Stimulated activated CD8-positive, alpha-beta memory T cell treated with anti-CD3 and anti-CD28 coated beads, Interleukin-7, amount 100 ng/mL, for 24 hours (primary cell): ENCODE data around the gene TPM1.
"Not testable (repeated sequence)": the region's sequence is repeated elsewhere in the genome, so short reads cannot be mapped to it uniquely, and the experiment has no call there.

Experiments used
- DNase-seq: peaks from one replicate; pipeline ENCODE4 v3.0.0-alpha.2; 2020; ENCODE audit warnings: low read depth

Gene TPM1

DNA sequence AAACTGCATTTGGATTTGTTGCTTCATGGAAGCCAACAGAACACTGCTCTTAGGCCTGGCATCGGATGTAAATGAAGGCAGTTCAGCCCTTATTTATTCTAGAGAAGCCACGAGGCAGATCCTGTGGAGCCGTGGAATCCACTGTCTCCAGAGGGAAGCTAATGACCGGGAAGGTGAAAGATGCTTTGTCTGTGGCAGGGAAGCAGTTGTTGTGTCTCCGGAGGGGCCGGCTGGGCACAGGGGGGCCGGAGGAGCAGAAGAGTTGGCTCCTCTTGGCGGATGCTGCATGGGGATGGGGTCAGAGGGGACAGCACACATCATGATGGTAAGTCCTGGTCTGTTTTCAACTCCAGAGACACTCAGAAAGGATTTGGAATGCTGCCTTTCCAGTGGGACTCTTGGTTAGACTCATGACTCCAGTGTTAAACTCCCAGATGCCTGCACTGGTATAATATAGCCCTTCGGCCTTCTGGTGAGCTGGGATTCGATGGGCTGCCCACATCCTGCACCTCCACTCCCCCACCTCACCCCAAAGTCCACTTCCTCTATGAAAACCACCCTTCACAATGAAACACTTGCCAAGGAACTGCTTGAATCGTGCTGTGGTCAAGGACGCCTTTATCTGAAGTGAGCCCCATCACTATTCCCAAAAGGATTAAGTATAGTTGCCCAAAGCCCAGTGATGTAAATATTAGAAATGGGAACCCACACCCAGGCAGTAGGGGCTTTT lies 33.6 kb downstream of the TPM1 start:
- no peak for DNase-seq

DNA sequence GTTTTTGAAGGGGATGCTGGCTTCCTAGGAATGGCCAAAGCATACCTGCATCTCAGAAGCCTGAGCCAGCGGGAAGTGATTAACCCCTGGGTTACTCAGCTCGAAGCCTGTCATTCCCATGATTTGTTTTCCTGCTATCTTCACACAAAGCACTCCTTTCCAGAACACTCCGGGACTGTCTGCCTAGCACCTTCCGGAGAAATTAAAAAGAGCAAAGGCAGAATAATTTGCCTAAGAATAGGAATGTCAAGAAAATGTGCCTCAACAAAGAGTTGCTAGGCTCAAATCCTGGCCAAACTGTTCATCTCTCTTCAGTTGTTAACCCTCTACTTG lies 34.1 kb downstream of the TPM1 start:
- no peak for DNase-seq

DNA sequence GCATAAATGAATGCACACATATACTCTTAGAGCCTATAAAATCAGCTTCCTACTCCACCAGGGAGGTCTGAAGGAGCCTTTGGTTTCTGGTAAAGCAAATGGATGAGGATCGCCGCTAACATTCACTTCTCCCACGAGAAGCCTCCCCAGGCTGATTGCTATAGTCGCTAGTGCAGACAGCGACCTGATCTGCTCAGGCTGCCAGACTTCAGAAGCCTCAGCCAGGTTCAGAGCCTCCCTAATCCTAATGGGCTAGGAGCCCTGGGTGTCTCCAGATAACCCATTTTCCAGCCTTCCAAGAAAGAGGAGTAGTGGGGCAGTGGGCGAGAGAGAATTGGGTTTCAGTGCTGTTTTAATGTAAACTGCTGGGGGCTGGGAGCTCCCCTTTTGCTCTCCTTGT lies 35.4 kb downstream of the TPM1 start:
- no peak for DNase-seq

DNA sequence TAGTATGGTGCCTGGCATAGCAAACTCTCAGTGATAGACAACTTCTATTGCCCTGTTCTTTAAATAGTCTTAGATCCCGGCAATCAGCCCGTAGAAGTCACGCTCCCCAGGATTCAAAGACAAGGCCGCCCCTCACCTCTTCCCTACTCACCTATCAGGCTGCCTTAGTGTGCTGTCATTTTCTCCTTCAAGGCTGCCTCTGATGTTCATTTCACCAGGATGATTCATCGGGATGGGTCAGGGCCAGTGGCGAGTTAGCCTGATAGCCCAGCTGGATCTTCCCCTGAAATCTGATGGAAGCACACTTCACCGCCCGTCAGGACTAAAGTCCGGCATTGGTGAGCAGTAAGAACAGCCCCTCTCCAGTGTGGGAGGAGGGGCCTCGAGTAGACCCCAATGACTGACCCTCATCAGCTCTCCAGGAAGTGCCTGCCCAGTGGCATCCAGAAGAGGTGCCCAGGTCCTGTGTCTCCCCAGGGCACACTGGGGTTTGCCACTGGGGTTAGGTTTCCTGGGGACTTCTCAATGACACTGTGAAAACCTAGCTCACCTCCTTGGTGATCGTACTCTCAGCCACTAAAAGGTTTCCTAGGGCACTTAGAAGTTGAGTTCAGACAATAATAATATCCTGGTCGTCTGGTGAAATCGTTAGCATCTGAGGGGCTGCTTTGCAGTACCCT lies 37.5 kb downstream of the TPM1 start:
- DNase-seq: no peak

DNA sequence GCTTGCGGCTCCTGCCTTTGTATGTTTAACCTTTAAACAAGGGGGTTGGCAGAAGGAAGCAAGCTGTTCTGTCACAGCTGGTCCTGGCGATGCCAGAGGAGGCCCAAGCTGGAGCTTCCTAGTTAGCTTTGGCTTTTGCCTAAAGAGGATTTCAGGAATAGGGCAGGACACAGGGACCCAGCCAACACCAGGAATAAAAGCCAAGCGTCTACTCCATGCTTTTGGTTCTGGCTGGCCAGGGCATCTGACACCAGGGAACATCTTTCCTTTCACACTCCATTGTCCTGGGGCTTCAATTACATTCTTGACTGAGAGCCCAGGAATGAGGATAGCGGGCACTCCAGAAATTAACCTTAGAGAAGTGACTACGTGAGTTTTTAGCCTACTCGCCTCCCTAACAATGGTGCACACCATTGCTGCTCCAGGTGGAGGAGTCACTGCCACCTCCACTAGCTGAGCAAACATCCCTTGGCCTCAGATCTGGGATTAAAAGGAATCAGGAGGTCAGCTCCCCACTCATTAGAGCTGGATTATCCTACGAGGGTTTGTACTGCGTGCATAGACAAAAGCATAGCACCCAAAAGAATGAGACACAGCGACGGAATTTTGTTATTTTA lies 38.2 kb downstream of the TPM1 start:
- no peak for DNase-seq

DNA sequence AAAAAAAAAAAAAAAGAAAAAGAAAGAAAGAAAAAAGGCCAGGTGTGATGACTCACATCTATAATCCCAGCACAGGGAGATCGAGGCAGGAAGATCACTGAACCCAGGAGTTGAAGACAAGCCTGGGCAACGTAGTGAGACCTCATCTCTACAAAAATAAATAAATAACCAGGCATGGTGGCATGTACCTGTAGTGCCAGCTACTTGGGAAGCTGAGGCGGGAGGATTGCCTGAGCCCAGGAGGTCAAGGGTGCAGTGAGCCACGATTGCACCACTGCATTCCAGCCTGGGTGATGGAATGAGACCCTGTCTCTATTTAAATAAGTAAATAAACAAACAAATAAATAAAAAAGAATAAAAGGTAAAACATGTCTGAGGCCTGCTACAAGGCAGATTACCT lies 39.8 kb downstream of the TPM1 start:
- no peak for DNase-seq

DNA sequence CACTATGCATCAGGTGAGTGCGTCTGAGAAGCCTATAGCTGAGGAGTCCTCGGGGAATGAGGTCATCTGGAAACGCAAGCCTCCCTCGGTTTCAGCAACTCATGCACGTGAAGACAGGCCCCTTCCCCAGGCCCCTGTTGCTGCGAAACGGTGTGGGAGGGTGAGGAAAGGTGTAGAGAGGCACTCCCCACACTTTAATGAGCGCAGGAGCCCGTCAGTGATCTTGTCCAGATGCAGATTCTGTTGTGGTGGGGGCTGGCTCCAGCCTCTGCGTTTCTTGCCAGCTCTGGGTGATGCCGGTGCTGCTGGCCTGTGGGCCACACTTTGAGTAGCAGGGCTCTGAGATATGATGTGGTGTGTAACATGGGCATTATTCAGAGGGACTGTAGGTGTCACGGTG lies 40.5 kb downstream of the TPM1 start:
- no peak for DNase-seq

DNA sequence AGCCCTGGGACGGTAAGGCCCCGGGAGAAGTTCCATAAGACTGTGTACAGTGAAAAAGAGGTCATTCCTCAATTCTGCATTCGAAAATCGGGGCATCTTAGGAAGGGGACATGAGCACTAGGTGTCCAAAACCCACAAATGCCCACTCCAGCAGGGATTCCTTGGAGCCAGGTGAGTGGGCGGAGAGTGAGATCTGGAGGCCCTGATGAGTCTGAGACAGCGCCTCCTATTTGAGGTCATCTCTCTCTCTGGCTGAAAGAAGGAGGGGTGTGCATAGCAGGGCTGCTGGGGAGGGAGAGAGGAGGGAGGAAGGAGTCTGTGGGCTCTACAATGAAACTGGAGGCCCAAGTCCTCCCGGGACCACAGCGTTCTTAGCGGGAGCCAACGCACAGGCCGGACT lies 41.0 kb downstream of the TPM1 start:
- no peak for DNase-seq

DNA sequence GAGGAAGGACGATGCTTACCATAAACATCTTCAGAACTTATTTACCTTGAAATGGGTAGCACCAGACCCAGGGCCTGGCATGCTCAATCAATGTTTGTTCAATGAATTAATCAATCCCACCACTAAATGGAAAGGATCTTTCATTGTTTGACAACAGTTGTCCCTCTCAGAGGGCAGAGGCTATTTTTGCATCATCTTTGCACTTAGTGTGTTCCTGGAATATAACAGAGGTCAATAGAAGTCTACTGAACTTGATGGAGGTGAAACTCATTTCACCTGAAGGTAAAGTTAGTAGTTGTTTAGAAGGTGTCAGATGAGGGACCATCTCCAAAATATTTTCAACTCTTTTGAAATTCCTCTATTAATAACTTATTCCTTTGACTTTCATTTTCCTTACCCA lies 42.3 kb downstream of the TPM1 start:
- no peak for DNase-seq

DNA sequence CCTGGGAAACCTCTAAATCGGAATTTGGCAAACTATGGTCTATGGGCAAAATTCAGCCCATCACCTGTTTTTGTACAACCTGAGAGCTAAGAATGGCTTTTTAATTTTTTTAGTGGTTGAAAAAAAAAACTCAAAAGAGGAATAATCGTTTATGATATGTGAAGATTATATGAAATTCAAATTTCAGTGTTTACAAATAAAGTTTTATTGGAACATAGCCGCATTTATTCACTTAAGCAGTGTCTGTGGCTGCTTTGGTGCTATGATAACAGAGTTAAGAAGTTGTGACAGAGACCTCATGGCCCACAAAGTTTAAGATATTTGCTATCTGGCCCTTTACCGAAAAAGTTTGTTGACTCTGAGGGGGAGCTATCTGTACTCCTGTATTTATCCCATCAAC lies 42.7 kb downstream of the TPM1 start:
- DNase-seq: no peak

DNA sequence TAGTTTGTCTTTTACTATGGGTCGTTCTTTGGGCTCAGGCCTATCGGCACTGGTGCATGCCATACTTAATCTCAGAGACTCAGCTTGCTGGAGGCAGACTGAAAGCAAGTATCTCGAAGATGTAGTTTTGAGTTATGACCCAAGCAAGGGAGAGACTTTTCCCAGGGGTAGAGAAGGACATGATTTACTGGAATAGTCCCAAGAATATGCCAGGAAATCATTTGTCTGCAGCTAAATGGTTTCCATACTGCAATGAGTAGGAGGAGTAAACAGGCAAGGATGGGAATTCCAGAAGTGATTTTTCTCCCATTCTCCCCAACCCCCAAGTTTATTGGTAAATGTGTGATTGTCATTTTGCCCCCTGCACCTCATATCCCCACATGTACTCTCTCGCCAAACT lies 43.7 kb downstream of the TPM1 start:
- DNase-seq: no peak

DNA sequence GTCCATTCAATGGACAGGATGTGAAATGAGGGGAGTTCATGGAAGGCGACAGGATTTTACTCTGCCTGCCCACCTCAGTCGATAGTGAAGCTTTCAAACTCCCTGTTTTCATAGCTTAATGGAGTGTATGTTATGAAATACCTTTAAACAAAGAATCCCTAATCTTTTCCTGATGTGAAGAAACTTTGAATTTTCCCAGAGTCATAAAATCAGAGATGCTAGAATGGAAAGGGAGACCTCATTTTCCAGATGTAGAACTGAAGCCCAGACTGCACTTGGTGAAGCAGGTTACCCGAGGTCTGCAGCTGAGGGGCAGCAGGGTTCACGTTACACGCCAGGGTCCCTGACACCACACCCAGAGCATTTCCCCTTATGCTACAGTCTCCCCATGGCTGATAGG lies 44.4 kb downstream of the TPM1 start:
- no peak for DNase-seq

DNA sequence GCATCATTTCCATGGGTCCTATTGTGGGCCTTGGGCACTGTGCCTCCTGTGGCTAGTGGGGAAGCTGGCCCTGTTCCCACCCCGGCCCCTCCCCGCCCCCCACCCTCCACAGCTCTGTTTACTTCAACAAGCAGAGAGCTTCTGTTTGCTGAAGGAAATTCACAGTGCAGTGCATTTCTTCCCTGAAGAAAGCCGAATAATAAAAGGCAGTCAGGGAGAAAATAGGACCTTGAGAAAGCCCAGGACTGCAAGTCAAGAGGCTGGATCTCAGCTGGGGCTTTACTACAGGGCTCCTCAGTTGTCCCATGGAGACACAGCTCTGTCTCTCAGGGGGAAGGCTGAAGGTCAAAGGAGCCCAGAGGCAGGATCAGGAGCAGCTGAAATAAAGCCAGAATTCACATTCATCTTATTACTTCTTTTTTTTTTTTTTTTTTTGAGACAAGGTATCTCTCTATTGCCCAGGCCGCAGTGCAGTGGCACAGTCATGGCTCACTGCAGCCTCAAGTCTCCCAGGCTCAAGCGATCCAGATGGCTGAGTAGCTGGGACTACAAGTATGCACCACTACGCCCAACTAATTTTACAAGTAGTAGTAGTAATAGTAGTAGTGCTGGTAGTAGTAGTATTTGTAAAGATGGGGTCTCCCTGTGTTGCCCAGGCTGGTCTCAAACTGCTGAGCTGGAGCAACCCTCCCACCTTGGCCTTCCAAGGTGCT lies 46.1 kb downstream of the TPM1 start:
- no peak for DNase-seq

DNA sequence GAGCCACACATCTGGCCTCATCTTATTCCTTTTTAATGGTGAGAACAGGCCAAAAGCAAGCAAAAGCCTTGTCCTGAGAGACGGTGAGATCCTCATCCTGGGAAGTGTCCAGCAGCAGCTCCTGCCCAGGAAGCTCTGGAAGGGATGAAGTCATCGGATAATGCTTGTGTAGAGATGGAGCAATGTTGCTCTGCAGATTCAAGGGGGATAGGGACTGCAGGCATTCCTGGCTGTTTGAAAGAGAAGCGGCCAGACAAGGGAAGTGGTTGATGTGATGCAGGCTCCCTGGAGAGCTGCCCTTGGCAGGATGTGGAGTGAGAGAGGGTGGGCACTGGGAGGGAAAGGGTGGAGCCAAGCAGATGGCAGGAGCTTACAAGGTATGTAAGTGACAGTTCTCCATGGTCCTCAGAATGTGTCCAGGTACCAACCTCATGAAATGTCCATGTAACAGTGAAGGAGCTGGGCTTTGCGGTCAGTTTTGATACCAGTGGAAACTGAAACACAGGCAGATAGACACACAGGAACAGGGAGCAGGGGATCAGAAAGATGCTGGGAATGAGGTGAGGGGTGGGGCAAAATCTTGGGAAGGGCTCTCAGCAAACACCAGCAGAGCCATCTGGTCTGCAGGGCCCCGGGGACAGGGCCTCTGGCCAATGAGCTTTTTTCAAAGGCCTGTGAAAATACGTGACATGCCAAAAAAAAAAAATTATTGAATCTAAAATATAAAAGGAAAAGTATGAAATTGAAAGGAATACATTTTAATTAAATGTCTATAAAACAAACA lies 46.9 kb downstream of the TPM1 start:
- DNase-seq: no peak

DNA sequence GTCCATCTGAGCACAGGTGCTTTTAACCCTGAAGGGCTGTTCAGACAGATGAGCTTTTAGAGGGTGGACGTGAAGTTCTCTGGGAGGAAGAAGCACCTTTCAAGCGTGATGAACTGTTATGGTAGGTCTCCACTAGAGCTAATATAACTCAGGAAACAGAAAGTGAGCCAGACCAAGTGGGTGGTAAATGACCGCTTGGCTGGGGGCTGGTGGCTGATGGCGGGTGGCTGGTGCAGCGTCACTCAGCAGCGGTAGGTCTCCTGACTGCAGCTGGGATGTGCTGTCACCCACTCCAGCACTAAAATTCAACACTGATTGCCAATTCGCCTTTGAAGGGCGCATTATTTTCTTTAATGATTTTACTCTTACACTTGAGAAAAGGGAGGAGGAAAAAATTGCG lies 47.9 kb downstream of the TPM1 start:
- no peak for DNase-seq

DNA sequence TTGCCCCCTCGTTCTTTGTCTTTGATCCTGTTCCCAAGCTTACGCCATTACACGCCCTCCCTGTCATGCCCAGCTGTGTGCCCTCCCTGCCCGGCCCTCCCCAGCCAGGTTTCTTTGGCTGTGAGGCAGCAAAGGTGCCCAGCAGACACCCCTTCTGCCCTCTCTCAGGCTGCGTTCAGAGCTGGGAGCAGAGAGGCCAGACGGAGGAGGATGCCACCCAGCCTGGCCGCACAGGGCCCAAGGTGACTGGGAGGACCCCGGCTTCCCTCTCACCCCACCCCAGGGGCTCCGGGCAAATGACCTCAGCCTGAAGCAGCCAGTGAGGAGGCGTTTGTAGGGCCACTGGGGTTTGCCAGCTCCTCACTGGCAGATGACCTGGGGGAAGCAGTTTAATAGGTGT lies 48.3 kb downstream of the TPM1 start:
- DNase-seq: no peak

DNA sequence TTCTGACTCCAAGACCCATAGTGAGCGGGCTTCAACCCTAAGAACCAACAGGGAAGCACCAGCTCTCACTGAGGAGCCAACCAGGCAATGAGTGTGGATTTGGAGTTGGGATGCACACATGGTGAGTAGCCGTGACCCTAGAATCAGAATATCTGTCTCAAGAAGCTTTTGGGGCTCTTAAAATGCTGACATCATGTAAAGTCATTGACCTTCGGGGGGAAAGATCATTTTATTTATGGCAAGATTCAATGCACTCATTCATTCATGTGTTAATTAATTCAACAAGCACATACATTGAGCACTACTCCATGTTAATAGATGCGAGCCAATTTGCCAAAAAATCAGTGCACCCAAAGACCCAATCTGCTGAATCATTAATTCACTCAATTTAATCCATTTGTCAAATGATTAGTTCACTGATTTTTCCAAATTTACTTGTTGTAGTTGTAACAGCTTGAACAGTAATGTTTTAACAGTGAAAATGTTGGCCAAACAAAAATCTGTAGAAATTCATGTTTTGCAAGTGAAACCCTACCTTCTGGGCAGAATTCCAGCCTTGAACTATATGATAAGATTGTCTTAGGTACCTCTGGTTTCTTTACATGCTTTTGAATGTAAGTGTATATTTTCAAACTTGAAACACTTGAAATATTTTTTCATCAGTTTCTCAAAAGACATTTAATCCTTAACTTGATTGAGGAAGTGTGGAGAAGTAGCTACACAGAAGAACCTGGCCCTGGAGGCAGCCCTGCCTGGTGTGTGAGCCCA lies 49.3 kb downstream of the TPM1 start:
- DNase-seq: no peak

DNA sequence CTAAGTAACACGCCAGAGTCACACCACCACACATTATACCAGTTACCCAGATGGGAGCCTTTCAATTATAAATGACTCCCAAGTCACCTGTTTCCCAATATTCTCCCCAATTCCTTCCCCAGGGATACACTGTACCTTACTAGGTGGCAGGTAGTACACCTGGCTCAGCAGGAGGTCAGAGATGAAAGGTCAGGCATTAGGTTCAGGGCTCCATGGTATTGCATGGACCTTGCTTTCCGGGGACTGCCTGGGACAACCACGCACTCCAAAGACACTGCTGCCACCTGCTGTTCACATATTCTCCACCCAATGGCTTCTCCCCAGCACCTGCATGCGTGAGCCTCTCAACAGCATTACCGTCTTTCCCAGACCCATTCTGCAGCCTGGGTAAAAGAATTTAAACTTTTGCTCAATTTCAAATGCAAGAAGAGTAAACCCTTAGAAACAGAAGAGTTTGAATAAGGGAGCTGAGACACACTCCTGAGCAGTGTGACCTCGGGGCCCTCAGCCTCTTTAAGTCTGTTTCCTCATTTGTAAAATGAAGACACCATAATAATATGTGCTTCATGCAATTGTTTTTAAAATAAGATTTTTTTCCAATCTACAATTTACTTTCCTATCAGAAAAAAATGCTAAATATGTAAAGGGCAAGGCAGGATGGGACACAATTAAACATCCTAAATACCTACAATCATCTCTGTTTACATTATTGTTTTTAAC lies 51.1 kb downstream of the TPM1 start:
- peak; percentile 47 for DNase-seq

DNA sequence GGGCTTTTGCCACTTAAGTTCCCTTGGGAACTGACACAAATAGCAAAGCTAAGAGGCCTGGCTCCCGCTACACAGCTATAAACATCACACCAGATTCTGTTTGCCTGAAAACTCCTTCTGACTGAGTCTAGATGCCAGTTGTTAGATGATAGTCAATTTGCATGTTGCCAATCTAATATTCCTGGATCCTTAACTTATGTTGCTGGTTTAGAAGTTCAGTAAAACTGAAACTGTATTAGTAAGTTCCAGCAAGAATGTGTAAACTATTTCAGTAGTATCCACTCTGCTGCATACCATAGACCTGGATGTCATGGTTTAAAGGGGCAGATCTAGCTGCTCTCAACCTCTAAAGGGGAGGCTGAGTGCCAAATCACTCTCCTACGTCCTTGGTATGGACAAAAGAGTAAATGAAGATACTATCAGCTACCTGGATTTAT lies 52.0 kb downstream of the TPM1 start:
- no peak for DNase-seq

DNA sequence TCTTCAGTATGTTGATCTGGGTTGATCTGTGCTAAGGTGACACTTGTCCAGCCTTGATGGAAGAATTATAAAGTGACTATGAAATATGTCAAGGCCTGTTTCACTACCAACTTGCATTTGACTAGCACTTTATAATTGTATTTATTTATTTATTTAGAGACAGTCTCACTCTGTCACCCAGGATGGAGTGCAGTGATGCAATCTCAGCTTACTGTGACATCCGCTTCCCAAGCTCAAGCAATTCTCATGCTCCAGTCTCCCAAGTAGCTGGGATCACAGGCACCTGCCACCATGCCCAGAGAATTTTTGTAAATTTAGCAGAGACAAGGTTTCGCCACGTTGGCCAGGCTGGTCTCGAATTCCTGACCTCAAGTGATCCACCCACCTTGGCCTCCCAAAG lies 53.6 kb downstream of the TPM1 start:
- no peak for DNase-seq

DNA sequence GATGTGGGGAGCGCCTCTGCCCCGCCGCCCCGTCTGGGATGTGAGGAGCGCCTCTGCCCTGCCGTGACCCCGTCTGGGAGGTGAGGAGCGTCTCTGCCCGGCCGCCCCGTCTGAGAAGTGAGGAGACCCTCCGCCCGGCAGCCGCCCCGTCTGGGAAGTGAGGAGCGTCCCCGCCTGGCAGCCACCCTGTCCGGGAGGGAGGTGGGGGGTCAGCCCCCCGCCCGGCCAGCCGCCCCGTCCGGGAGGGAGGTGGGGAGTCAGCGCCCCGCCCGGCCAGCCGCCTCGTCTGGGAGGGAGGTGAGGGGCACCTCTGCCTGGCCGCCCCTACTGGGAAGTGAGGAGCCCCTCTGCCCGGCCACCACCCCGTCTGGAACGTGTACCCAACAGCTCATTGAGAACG lies 56.4 kb downstream of the TPM1 start:
- not testable (repeated sequence) for DNase-seq
